Coronary artery (tissue), 2 donors: Measurements from ENCODE around the gene NAT16.

ENCODE experiments used
- DNase-seq: peaks from one replicate; pipeline ENCODE4 v3.0.0-alpha.2; 2017; ENCODE audit warnings: low spot score
- H3K27ac ChIP-seq, 2 donors: fragments of 200-600 bp; sonication (generic); one replicate each; pipeline ENCODE4 v1.5.1; 2016 to 2019
- H3K4me3 ChIP-seq: fragments of 200-600 bp; sonication (generic); 2 replicates; pipeline ENCODE4 v1.5.1; 2016; ENCODE audit warnings: mild to moderate bottlenecking, moderate library complexity
- TF ChIP-seq, protein P1 (sequence below): fragments of 200-600 bp; sonication (generic); IDR thresholded peaks from one replicate; pipeline ENCODE4 v1.5.1; 2019; ENCODE audit warnings: antibody characterized with exemption

The NAT16 gene

DNA sequence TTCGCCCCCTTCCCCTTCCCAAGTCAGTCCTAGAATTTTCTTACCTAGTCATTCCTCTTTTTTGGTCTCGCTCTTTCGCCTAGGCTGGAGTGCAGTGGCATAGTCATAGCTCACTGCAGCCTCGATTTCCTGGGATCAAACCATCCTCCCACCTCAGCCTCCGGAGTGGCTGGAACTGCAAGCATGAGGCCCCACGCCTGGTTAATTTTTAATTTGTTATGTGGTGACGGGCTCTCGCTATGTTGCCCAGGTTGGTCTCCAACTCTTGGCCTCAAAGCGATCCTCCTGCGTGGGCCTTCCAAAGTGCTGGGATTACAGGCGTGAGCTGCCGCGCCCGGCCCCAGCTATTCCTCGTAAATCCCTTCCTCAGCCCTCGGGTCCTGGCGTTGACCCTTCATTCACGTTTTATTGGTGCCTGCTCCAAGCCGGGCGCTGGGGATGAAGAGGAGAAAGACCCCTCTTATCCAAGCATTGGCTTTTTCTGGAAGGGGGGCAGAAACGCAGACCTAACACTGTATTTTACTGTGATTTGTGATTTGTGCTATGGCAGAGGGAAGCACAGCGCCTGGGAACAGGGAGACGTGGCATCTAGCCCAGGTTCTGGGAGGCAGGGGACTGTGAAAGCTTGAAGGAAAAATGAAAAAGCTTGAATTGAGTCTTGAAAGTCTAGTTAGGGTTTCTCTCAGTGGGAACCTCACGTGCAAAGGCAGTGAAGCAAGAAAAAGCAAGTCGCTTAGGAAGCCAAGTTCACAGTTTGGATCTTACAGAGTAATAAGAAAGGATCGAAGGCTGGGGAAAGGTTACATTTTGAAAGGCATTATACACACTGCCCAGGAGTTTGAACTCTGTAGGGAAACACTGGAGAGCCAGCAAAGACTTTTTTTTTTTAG lies 38.4 kb upstream of the NAT16 start:
- TF ChIP-seq, protein P1, sequence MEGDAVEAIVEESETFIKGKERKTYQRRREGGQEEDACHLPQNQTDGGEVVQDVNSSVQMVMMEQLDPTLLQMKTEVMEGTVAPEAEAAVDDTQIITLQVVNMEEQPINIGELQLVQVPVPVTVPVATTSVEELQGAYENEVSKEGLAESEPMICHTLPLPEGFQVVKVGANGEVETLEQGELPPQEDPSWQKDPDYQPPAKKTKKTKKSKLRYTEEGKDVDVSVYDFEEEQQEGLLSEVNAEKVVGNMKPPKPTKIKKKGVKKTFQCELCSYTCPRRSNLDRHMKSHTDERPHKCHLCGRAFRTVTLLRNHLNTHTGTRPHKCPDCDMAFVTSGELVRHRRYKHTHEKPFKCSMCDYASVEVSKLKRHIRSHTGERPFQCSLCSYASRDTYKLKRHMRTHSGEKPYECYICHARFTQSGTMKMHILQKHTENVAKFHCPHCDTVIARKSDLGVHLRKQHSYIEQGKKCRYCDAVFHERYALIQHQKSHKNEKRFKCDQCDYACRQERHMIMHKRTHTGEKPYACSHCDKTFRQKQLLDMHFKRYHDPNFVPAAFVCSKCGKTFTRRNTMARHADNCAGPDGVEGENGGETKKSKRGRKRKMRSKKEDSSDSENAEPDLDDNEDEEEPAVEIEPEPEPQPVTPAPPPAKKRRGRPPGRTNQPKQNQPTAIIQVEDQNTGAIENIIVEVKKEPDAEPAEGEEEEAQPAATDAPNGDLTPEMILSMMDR: no peak
- peak overlapping the region; percentile 81 to 97 for H3K27ac ChIP-seq
- H3K4me3 ChIP-seq: peak overlapping the region; percentile 93
- no peak for DNase-seq

DNA sequence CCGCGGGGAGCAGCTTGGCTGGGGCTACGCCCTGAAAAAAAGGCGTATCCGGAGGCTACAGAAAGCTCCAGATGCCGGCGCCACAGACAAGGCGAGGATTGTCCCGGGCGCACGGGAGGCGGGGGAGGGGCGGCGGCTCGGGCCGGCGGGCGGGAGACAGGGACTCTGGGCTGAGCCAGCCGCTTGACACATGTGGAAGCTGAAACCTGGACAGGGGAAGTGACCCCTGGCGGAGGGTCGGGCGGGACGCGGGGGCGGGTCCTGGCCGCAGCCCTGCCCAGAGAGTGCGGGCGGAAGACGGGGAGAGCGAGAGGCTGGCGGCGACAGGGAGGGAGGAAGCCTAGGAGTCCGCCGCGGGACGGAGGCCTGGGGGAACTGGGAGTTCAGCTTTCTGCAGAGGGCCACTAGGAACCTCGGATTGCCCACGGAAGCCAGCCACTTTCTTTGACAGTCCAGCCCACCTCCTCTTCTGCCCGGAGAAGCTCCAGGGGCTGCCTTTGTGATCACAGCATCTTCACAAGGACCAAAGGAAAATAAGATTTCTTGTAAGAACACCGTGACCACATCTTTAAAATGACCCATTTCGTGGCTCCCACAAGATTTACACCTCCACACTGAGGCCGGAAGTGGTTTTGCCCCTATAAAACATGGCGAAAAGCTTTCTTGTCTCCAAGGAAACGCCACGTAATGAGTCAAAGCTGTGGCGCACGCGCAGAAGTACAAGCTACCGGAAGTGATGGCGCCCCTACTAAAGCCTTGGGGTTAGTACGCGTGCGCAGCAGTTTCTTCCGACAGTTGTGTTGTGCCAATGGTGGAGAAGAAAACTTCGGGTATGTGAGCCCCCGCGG lies 37.5 kb upstream of the NAT16 start, which contains the start of the genes PLOD3 and ZNHIT1:
PLOD3 (minus strand) TSS at position 194 of the 848 bp plus-strand sequence. CDS start 307 bp downstream, outside the sequence.
ZNHIT1 (plus strand) TSS at position 778 of the 848 bp plus-strand sequence; CDS start at position 809, 31 bp downstream.
- Histone ChIP-seq H3K27ac (peak within 1 kb of the TSS; percentile 81 to 97), H3K4me3 (peak within 1 kb of the TSS; percentile 93)
- TF ChIP-seq, protein P1: no peak
- DNase-seq: peak; percentile 96

GRCh38 chr7:101216860-101217387 lies 36.8 kb upstream of the NAT16 start:
- no peak for DNase-seq
- peak overlapping the region; percentile 81 to 97 for H3K27ac ChIP-seq
- TF ChIP-seq, protein P1: no peak
- peak overlapping the region; percentile 93 for H3K4me3 ChIP-seq

GRCh38 chr7:101216001-101216859 lies 36.1 kb upstream of the NAT16 start:
- TF ChIP-seq, protein P1: no peak
- DNase-seq: no peak
- H3K4me3 ChIP-seq: peak overlapping the region; percentile 93
- peak overlapping the region in 1 of 2 donors; percentile 97 for H3K27ac ChIP-seq

DNA sequence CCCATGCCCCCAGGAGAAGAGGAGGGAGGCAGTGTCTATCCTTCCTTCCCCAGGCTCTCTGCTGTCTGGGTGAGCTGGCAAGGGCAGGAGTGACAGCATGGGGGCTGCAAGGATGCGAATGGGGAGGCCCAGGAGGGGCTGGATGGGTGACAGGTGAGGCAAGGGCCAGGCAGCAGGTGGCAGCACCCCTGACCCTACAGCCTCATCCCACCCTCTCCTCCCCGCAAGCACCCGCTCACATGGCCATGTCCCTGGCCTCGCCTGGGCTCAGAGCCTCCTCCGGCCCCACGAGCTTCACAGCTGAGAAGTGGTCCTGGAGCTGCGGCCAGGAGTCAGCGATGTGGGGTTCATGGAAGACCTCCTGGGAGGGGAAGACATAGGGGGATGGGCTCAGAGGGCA lies 31.9 kb upstream of the NAT16 start:
- Histone ChIP-seq H3K4me3 (no peak overlapping the region), H3K27ac (no peak overlapping the region)
- DNase-seq: no peak
- TF ChIP-seq, protein P1: no peak

GRCh38 chr7:101211501-101211900 lies 31.4 kb upstream of the NAT16 start:
- no peak for DNase-seq
- TF ChIP-seq, protein P1: no peak
- H3K27ac ChIP-seq: no peak overlapping the region
- no peak overlapping the region for H3K4me3 ChIP-seq
